ENCODE measurements around the gene RBBP8NL. TPM values are rescaled to one million over a fixed set of nuclear protein-coding genes. Genes with fewer than 3 reads are reported as not detected.

Gene RBBP8NL
- total RNA-seq, 1 donor from 2014 or later: 17.5 TPM

DNA sequence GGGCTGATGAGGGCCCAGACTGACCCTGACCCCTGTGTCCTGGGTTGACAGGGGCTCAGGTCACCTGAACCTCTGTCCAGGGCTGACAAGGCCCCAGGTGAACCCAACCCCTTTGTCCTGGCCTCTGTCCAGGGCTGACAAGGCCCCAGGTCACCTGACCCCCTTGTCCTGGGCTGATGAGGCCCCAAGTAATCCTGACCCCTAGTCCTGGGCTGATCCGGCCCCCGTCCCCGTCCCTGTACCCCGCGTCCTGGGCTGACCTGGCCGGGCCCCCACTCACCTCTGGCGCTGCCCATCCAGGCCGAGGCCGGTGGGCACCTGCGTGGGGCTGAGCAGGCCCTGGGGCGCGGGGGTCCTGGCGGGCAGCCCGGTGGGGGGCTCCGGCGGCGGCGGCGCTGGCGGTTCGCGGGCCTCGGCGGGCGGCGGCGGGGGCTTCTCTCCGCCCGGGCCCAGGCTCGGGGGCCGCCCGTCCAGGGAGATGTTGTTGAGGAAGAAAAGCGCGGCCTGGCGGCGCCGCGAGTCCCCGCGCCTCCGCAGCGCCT lies 20.6 kb downstream of the RBBP8NL start:
- no peak overlapping the region for H3K27ac Mint-ChIP-seq
- no peak for TF ChIP-seq CTCF (IDR thresholded peaks at IDR 0.05; ENCODE audit: unreplicated experiment)
- peak overlapping the region; percentile 74 for H3K4me3 Mint-ChIP-seq (ENCODE audit: low read depth)
- peaks cover 7% of the 10 kb centered on the region for H3K27me3 Mint-ChIP-seq
- DNase-seq (ENCODE audit: low spot score, unreplicated experiment): no peak
- H3K36me3 Mint-ChIP-seq (ENCODE audit: insufficient read depth): peaks cover 1% of the 10 kb centered on the region
- peaks cover 11% of the 10 kb centered on the region for H3K4me1 Mint-ChIP-seq (ENCODE audit: low read depth)
- no peaks in the 10 kb centered on the region for H3K9me3 Mint-ChIP-seq (ENCODE audit: low read depth)

DNA sequence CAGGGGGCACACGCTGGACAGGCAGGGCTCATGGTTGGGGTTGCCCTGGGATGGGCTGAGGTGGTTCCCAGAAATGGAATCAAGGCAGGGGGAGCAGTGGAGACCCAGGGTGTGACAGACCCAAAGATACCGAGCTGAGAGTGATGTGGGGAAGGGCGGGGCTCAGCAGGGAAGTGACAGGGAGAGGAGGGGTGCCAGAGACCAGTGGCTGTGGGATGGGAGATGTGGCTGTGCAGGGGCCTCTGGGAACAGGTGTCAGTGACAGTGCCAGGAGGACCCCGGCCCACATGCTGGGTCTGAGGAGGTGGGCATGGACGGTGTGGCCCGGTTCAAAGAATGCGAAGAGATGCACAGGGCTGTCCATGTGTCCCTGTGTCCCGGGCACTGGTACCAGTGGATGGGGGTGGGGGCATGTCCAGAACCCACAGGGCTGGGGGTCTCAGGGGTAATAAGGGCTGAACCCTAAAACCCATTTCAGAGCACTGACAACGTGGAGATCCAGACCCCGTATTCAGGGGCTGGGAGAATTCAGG lies 21.3 kb downstream of the RBBP8NL start:
- Mint-ChIP-seq H3K27ac (peak overlapping the region; percentile 69), H3K4me1 (ENCODE audit: low read depth) (peaks cover 11% of the 10 kb centered on the region), H3K36me3 (ENCODE audit: insufficient read depth) (peaks cover 1% of the 10 kb centered on the region), H3K27me3 (peaks cover 7% of the 10 kb centered on the region), H3K4me3 (ENCODE audit: low read depth) (peak overlapping the region; percentile 74), H3K9me3 (ENCODE audit: low read depth) (no peaks in the 10 kb centered on the region)
- DNase-seq (ENCODE audit: low spot score, unreplicated experiment): no peak
- TF ChIP-seq CTCF (IDR thresholded peaks at IDR 0.05; ENCODE audit: unreplicated experiment): no peak

DNA sequence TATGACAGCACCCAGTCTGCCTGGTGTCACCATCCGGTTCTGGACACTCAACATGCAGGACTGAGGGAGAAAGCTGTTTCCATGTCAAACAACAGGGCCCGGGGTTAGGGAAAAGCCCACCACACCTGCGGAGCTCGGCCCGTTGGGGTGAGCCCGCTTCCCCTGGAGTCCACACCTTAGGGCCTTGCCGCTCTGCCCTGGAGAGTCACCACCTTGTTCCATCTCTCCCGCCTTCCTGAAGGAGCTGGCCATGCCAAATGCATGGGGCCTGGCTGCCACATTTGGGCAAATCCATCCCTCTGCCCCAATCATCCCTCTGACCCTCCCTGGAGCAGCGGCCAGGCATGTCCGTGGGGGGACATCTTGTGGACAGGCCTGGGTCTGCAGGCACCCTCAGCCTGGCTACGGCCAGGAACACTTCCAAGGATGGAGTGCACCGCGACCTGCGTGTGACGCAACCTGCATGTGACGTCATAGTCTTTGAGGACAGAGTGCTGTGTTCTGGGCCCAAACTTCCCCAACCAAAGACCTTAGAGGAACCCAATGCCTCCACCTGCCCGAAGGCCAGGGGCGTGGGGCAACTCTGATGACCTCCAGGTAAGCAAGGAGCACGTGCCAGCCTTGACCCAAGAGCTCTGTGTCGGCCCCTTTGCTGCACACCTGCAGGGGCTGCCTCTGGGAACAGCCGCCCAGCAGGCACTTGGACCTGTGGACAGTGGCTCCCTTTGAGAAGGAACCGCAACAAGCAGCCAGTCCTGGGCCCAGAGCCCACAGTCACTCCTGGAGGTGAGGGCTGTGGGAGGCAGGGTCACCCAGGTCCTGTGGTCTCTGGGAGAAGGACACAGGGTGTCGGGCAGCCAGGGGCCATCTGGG lies 22.0 kb downstream of the RBBP8NL start:
- Mint-ChIP-seq H3K9me3 (ENCODE audit: low read depth) (no peaks in the 10 kb centered on the region), H3K27ac (peak overlapping the region; percentile 73), H3K27me3 (peaks cover 7% of the 10 kb centered on the region), H3K4me3 (ENCODE audit: low read depth) (peak overlapping the region; percentile 74), H3K4me1 (ENCODE audit: low read depth) (peaks cover 11% of the 10 kb centered on the region), H3K36me3 (ENCODE audit: insufficient read depth) (peaks cover 3% of the 10 kb centered on the region)
- peak; percentile 42 for DNase-seq (ENCODE audit: low spot score, unreplicated experiment)
- peak; percentile 67 for TF ChIP-seq CTCF (IDR thresholded peaks at IDR 0.05; ENCODE audit: unreplicated experiment)

GRCh38 chr20:62404761-62405107 lies 22.6 kb downstream of the RBBP8NL start:
- no peak overlapping the region for H3K4me3 Mint-ChIP-seq (ENCODE audit: low read depth)
- no peaks in the 10 kb centered on the region for H3K9me3 Mint-ChIP-seq (ENCODE audit: low read depth)
- DNase-seq (ENCODE audit: low spot score, unreplicated experiment): no peak
- peaks cover 7% of the 10 kb centered on the region for H3K27me3 Mint-ChIP-seq
- peaks cover 11% of the 10 kb centered on the region for H3K4me1 Mint-ChIP-seq (ENCODE audit: low read depth)
- peaks cover 4% of the 10 kb centered on the region for H3K36me3 Mint-ChIP-seq (ENCODE audit: insufficient read depth)
- no peak for TF ChIP-seq CTCF (IDR thresholded peaks at IDR 0.05; ENCODE audit: unreplicated experiment)
- no peak overlapping the region for H3K27ac Mint-ChIP-seq

DNA sequence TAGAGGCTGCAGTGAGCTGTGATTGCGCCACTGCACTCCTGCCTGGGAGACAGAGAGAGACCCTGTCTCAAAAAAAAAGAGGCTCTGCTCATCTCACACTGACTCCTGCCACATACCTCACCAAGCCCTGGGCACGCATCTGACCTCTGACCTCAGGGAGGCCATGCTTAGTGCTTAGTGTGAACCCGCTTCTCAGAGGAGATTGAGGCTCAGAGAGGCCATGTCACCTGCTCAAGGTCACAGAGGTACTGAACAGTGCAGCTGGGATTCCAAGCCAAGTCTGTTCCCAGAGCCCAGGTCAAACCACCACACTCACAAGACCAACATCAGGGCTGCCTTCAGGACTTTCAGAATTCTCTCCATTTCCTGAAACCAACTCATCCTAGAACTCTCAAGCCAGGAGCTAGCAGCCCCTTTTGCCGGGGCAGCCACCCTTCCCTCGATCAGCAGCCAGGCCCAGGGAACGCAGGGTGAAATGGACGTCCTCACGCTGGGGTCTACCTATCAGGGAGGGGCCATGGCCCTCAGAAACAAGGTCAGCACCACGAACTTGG lies 23.1 kb downstream of the RBBP8NL start:
- Mint-ChIP-seq H3K27ac (peak overlapping the region; percentile 59), H3K36me3 (ENCODE audit: insufficient read depth) (peaks cover 5% of the 10 kb centered on the region), H3K4me1 (ENCODE audit: low read depth) (peaks cover 11% of the 10 kb centered on the region), H3K4me3 (ENCODE audit: low read depth) (peak overlapping the region; percentile 26), H3K27me3 (peaks cover 3% of the 10 kb centered on the region), H3K9me3 (ENCODE audit: low read depth) (no peaks in the 10 kb centered on the region)
- DNase-seq (ENCODE audit: low spot score, unreplicated experiment): no peak
- TF ChIP-seq CTCF (IDR thresholded peaks at IDR 0.05; ENCODE audit: unreplicated experiment): no peak

Data from progenitor cell of endocrine pancreas (in vitro differentiated cells).